ENCODE data around the gene LEF1.

Gene LEF1

DNA sequence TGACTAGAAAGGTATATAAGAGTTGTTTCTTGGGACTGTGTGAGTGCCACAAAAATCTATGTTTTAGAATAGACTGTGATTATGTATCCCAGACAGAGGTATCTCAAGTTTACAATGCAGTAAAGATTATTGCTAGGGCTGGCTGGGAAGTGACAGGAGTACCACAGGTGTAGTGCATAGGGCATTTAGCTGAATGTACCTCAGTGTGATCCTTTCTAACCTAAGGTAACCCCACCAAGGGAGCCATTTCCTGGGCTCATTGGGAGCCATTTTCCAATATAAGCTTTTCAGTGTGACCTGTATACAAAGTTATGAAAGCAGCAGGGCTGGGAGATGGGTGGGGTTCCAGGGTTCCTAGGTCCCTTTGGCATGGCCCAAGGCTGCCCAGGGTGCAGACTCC is 6.1 kb upstream of the LEF1 start:
- DNase-seq (ENCODE audit: low spot score): no peak

DNA sequence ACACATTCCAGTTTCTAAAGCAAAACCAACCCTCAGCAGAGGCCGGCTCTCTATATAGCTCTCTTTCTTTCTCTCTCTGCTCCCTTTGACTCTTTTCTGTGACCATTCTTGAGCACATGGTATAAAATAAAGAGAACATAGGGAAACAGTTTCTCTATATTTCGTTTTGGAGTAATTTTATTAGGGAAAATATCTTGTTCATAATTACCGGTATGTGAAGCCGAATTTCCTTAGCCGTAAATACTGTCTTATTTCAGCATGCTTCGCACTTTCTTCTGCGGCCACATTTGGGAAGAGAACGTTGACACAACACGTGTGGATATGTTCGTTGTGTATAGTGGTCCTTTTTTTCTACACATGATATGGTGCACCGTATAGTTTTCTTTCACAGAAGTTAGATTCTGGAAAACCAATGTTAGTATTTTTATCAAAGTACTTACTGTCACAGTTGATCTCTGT is 4.9 kb upstream of the LEF1 start:
- no peak for DNase-seq (ENCODE audit: low spot score)

DNA sequence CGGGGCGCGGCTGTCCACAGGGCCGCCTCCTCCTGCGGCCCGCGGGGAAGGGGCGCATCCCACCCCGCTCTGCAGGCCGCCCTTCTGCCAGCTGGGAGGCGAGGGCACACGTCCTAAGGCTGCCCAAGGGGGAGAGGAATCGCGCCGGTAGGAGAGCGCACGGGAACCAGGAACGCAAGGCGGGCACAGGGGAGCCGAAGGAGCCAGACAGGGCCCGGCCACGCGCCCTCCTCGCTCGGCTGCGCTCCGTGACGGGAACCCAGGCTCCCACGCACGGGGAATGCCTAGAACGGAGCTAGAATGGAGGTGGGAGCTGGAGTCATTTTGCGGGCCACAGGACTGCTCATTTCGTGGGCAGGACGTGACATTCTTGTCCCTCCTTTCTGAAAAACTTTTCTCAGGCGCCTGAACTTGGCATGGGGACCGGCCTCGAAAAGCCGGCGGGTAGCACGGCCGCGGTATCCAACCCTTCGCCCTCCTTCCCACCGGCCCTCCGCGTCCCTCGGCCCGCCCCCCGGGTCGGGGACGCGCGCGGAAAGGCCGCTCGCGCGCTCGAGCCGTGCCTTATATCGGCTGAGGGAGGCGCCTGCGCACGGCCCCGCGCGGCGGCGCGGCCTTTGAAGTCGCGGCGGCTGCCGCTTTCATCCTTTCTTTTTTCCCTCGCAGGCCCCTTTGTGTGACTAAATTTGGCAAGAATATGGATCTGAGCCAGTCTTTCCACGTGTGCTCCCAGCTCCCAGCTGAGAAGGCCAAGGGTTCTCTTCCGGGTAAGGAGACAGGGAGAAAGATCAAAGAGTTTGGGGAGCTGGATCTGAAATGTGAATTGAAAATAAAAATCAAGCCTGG is 4.2 kb upstream of the LEF1 start:
- no peak for DNase-seq (ENCODE audit: low spot score)

GRCh38 chr4:108172231-108172752 is 3.6 kb upstream of the LEF1 start:
- no peak for DNase-seq (ENCODE audit: low spot score)

DNA sequence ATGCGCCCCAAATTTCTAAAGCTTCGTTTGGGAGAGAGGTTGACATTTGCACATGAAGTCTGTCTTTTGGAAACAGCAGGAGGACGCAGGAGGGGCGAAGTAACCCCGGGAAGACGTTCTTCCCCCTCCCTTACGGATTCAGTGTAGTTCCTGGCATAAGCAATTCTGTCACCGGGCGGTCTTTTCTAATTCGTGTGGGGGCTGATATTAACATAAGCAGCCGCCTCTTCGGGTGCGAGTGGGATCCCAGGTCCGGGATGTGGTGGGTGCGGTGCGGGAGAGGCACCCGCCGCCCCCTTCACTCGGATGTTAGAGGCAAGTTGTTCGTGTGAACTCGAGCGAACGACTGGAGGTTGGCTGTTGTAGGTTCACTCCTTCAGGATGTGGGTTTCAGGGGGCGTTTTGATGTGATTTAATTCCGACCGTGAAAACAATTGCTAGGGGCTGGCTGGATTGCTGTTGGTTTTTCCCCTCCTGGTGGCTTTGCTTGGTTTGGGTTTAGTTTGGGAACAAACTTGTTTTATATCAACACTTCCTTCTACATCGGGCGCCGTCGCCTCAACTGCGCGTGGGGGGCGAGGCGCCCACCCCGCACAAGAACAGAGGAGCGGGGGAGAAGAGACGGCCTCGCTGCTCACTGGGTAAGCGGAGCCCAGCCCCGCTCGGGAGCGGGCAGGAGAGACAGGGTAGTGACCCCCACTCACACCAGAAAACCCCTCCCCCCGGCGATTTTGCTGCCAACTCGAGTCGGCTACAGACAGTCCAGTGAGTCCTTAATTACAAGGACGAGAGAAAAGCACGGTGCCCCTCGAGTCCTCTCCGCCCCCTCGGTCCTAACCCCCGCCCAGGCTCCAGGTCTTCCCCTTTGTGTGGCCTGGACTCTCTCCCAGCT is 2.9 kb upstream of the LEF1 start:
- DNase-seq (ENCODE audit: low spot score): no peak

DNA sequence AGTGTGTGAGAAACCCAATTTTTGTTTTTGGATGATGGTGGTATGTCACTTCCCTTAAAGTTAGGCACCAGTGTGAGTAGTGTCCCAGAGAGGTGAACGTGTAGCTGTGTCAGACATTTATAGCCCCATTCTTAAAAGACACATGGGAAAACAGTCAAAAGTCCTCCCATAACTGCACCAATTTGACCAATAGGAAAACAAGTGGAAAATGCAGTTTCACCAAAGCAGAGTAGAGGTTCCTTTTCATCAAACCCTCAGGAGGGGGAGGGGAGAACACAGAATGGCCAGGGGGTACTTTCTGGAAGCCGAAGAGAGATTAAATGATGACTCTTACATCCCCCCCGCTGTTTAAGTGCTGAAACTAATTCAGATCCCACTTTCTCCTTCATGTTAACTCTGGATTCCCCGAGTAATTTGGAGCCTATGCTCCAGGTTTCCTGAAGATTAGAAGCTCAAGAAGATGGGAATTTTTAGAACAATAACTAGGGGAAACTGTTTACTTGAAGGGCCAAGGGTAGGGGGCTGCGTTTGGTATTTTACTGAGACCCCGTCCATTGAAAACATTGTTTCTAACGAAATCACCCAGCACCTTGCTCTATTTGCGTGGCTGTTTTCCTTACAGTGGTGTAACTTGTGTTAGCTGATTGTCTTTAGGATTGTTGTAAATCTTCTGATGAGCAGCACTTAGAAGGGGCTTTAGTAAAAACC is 2.1 kb upstream of the LEF1 start:
- DNase-seq (ENCODE audit: low spot score): no peak

- no peak for DNase-seq (ENCODE audit: low spot score)
These were observed 932 bp upstream of the LEF1 start for GRCh38 chr4:108169664-108170063.

DNA sequence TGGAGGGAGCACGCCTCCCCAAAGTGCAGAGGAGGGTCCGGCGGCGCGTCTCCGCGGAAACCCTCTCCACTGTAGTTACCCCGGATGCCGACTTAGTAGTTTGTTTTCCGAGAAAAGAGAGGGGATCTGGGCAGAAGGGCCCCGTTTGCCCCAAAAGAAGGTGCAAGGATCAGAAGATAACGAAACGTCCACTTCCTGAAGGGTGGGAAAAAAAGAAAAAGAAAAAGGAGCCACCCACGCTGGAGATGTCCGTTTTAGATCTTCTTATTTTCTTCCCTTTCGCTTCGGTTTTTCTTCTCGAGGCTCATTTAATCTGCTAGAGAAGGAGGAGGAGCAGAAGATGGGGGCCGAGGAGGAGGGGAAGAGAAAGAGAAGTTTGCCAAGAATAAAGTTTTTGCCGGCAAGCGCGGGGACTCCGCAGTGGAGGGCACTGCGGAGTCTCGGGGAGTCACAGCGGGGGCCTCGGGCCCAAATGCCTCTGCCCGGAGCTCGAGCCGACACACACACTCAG is 517 bp downstream of the LEF1 start:
- no peak for DNase-seq (ENCODE audit: low spot score)

- DNase-seq (ENCODE audit: low spot score): no peak
These were observed 2.1 kb downstream of the LEF1 start for GRCh38 chr4:108166441-108167315.

GRCh38 chr4:108166038-108166437 is 2.7 kb downstream of the LEF1 start:
- no peak for DNase-seq (ENCODE audit: low spot score)

GRCh38 chr4:108165586-108165985 is 3.1 kb downstream of the LEF1 start:
- no peak for DNase-seq (ENCODE audit: low spot score)

DNA sequence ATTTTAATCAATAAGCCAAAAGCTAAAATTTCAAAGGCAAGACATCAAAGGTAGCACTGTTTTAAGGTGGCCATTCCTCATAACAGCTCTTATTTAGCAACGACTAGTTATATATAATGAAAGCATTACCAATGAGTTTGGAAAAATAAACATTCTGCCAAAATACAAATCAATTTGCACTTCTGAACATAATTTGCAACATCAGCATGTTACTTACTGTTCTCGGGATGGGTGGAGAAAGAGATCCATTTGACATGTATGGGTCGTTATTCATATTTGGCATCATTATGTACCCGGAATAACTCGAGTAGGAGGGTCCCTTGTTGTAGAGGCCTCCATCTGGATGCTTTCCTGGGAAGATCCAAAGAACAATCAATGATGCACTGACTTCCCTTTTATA is 5.4 kb downstream of the LEF1 start:
- no peak for DNase-seq (ENCODE audit: low spot score)

- DNase-seq (ENCODE audit: low spot score): no peak
These were observed 7.9 kb downstream of the LEF1 start for GRCh38 chr4:108160741-108161352.

- no peak for DNase-seq (ENCODE audit: low spot score)
These were observed 8.9 kb downstream of the LEF1 start for GRCh38 chr4:108159845-108160244.

DNA sequence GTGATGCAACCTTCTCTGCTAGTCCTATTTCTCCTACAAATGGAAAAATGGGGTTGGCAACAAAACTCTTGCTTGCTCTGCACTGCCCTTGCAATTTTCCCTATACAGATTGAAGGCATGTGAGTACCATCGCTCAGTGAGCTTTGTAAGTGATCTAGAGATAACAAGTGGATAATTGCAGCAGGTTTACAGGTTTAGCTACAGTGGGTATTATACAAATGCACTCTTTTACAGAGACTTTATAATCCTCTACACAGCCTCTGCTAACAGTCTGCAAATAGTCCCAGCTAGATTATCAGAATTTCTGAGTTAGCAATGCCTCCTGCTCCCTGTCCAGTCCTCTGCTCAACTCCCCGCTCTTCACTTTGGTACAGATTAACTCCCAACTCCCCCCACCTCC is 11.1 kb downstream of the LEF1 start:
- DNase-seq (ENCODE audit: low spot score): no peak

GRCh38 chr4:108156391-108156790 is 12.3 kb downstream of the LEF1 start:
- DNase-seq (ENCODE audit: low spot score): no peak

- no peak for DNase-seq (ENCODE audit: low spot score)
These were observed 13.4 kb downstream of the LEF1 start for GRCh38 chr4:108155373-108155772.

DNA sequence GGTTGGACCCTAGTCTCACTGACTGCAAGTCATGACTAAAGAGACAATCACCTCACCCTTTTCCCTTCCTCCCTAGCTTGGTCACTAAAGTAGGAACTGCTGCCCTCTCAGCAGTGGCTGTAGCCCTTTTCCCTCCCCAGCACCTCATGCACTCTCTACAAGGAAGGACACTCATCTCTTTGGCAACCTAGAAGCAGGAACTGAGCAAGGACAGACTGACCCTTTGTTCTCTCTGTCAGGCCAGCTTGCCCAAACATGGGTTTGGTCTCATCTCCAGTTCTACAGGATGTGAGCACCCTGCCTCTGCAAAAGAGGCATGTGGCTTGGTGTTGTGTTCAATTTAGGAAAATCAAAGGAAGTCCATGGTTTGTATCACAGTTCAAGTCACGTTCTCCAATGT is 15.8 kb downstream of the LEF1 start:
- no peak for DNase-seq (ENCODE audit: low spot score)

DNA sequence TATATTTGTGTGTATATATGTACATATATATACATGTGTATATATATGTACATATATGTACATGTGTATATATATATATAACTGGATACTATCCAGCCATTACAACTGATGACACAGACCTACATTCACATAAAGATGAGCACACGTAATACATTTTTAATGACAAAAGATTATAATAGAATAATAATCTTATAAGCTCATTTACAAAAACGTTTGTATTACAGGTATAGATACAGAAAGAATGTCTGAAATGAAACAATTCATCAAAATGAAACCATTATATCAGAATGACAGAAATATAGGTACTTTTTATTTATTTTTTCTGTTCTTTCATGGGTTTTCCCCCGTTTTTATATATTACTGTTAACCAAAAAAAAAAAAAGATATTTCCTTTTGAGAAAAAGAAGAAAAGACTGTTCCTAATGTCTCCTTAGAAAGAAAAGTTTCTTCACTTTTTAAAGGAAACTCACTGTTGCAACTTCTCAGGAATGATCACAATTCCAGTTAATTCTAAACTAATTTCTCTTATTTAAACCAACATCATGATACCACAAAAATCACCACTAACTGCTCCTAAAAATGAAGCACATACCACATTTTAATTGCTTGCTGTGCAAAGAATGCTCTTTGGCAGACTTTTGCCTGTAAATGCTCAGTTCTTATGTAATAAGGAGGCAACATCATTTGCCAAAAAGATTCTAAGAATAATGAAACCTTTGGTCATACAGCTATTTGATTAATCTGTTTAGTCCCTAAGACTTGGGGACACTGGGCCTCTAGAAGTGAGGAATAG is 18.9 kb downstream of the LEF1 start:
- no peak for DNase-seq (ENCODE audit: low spot score)

DNA sequence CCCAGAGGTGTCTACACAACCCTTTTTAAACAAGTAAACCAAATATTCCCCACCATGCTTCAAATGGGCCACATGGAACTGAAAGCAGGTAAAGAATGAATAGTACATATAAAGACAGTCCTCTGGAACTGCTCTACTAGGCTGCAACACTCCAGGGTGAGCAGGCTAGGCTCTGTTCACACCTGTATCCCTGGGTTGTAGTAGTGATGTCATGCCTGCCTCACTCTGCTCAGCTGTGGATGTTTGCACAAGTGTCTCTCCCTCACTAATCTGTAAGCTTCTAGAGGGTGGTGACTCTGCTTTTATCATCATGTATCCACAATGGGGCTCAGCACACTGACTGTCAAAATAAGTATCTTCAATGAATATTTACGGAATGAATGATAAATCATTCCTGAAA is 20.4 kb downstream of the LEF1 start:
- no peak for DNase-seq (ENCODE audit: low spot score)
